KBM-7 (cell line): ENCODE measurements around the gene SLC6A17.
A peak's percentile ranks its signal among the peaks of the same experiment; 100 is the strongest.

ENCODE experiments used
- DNase-seq: peaks from one replicate; pipeline ENCODE4 v3.0.0-alpha.2; 2015
- in situ Hi-C: fragments of 300-500 bp; cut with MboI; formaldehyde crosslinking; loops from 2 replicates; pipeline ENCODE4 v1.14.3; 2020; ENCODE audit warnings: low sequenced_read_pairs, low pct_unique_long_range_greater_than_20kb, mixed read lengths

The SLC6A17 gene

DNA sequence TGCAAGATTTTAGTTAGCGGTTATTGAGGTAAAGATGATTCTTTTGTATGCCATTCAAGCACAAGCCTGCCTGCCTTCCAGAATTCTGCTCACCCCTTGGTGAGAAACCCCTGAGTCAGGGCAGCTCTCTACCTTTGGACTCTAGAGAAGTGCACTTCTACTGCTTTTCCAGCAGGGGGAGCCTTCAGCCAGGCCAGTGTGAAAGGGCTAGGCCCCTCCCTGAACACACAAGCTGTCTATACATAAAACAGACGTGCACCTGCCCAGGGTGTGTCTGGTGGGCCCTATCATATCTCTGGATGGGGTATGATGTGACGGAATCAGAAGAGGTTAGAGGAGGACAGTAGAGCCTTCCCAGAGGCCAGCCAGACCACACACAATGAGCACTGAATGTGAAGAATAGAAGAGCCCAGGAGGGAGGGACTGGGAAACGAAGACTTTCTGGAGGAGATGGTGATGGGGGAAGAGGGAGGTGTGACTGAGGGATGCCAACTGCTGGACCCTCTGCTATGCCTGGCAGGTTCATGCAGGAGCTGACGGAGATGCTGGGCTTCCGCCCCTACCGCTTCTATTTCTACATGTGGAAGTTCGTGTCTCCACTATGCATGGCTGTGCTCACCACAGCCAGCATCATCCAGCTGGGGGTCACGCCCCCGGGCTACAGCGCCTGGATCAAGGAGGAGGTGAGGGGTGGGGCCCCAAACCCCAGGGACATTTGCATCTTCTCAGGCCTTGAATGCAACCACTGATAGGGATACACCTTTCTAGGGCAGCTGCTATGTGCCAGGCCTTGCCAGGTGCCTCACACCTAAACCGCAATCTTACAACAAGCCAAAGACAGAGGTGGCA lies 46.8 kb downstream of the SLC6A17 start:
- in situ Hi-C loops: loop anchor here (25.0 kb wide), 1 partner anchor 265 kb away; the partner anchor contains the start of gene PROK1

DNA sequence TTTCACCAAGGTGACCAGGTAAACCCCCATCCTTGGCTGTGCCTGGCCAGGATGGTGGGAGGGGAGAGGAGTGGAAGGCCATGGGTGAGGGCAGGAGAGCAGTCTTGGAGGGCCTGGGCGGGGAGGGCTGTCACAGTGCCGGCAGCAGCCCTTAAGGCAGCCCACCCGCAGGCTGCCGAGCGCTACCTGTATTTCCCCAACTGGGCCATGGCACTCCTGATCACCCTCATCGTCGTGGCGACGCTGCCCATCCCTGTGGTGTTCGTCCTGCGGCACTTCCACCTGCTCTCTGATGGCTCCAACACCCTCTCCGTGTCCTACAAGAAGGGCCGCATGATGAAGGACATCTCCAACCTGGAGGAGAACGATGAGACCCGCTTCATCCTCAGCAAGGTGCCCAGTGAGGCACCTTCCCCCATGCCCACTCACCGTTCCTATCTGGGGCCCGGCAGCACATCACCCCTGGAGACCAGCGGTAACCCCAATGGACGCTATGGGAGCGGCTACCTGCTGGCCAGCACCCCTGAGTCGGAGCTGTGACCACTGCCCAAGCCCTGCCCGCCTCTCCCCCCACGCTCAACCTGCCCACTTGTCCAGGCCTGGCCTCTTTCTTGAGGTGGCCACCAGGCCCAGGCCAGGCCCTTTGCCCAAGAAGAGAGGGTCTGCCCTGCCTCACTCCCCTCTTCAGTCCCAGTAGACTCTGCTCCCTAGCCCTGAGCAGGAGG lies 47.8 kb downstream of the SLC6A17 start:
- in situ Hi-C loops: loop anchor here (25.0 kb wide), 1 partner anchor 264 kb away; the partner anchor contains the start of gene PROK1
- DNase-seq: no peak

More for the DNA sequence above, 46.8 kb downstream of the SLC6A17 start:
- peak; percentile 58 for DNase-seq

- in situ Hi-C loops: loop anchor here (25.0 kb wide), 1 partner anchor 264 kb away; the partner anchor contains the start of gene PROK1
- no peak for DNase-seq
Observed at GRCh38 chr1:110198746-110199145, 48.5 kb downstream of the SLC6A17 start.

DNA sequence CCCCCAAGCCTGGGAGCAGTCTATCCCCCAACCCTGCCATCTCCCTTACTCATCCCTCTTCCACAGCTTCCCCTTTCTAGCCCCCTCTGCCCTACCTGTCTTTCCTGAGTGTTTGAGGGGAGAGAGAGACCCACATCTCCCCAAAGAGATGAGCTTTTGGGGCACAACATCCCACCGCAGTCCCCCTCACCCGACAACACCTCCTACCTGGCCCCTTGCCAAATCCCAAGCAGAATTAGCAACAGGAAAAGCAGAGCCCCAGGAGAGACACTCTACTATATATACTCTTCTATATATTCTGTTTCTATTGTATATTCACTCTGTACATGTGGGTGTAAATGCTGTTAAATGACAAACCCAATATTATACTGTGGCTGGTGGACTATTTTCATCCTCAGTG lies 49.9 kb downstream of the SLC6A17 start:
- in situ Hi-C loops: loop anchor here (25.0 kb wide), 1 partner anchor 112 kb away; no protein-coding TSS in a partner anchor

DNA sequence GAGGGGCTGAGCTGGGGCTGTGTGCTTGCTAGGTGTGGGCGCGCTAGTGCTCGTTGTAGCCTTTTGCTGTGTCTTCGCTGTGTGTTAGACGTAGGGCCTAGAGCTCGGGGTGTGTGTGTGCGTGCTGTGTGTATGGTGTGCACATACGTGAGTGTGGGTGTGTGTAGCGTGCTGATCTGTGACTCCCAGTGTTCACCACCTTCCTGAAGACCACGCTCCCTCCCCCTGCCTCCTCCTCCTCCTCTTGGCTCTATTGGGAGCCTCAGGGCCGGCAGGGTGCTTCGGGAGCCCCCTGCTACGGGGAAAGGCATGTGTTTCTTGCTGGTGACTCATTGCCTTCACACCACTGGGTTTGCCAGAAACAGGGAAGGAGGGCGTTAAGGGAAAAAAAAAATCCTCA lies 50.4 kb downstream of the SLC6A17 start:
- DNase-seq: no peak
- in situ Hi-C loops: loop anchor here (25.0 kb wide), 1 partner anchor 112 kb away; no protein-coding TSS in a partner anchor

More for the DNA sequence above, 49.9 kb downstream of the SLC6A17 start:
- DNase-seq: no peak

- in situ Hi-C loops: loop anchor here (25.0 kb wide), 1 partner anchor 111 kb away; no protein-coding TSS in a partner anchor
- no peak for DNase-seq
Observed at GRCh38 chr1:110201157-110201825, 51.0 kb downstream of the SLC6A17 start.

- DNase-seq: peak; percentile 86
- in situ Hi-C loops: loop anchor here (25.0 kb wide), 1 partner anchor 109 kb away; no protein-coding TSS in a partner anchor
Observed at GRCh38 chr1:110203021-110203661, 52.8 kb downstream of the SLC6A17 start.

DNA sequence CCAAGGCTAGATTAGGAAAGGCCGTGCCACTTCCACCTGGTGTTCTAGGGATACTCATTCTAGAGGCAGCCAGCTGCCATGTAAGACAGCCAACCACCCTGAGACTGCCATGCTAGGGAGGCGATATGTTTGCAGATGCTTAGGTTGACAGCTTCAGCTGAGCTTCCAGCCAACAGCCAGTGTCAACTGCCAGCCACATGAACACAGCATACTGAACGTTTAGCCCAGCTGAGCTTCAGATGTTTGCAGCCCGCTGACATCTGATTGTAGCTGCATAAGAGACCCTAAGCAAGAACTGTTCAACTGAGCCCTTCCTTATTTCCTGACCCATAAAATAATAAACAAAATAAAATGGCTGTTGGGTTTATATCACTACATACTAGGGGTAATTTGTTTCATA lies 54.9 kb downstream of the SLC6A17 start:
- DNase-seq: no peak
- in situ Hi-C loops: loop anchor here (25.0 kb wide), 1 partner anchor 107 kb away; no protein-coding TSS in a partner anchor

GRCh38 chr1:110205591-110206155 lies 55.4 kb downstream of the SLC6A17 start:
- DNase-seq: no peak
- in situ Hi-C loops: loop anchor here (25.0 kb wide), 1 partner anchor 107 kb away; no protein-coding TSS in a partner anchor

- DNase-seq: no peak
- in situ Hi-C loops: loop anchor here (25.0 kb wide), 1 partner anchor 106 kb away; no protein-coding TSS in a partner anchor
Observed at GRCh38 chr1:110206261-110206920, 56.1 kb downstream of the SLC6A17 start.

DNA sequence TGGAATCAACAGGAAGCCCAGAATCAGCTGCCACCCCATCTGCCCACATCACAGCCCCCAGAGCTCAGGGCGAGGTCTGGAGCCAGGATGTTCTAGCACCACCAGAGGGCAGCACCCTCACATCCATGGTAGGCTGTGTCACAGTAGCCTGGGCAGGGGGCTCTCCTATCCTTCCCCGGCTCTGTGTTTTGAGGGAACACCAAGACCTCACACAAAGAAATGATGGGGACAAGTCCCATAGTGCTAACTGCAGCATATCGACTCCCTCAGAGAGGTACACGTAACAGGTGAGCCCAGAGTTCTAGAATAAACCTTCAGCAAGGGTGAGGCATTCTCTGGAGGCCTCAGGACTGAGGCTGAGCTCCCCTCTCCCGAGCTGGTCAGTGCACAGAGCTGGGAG lies 57.5 kb downstream of the SLC6A17 start:
- in situ Hi-C loops: loop anchor here (25.0 kb wide), 1 partner anchor 104 kb away; no protein-coding TSS in a partner anchor
- peak; percentile 68 for DNase-seq

- peak; percentile 9 for DNase-seq
- in situ Hi-C loops: loop anchor here (25.0 kb wide), 1 partner anchor 103 kb away; no protein-coding TSS in a partner anchor
Observed at GRCh38 chr1:110208916-110209645, 58.8 kb downstream of the SLC6A17 start.

DNA sequence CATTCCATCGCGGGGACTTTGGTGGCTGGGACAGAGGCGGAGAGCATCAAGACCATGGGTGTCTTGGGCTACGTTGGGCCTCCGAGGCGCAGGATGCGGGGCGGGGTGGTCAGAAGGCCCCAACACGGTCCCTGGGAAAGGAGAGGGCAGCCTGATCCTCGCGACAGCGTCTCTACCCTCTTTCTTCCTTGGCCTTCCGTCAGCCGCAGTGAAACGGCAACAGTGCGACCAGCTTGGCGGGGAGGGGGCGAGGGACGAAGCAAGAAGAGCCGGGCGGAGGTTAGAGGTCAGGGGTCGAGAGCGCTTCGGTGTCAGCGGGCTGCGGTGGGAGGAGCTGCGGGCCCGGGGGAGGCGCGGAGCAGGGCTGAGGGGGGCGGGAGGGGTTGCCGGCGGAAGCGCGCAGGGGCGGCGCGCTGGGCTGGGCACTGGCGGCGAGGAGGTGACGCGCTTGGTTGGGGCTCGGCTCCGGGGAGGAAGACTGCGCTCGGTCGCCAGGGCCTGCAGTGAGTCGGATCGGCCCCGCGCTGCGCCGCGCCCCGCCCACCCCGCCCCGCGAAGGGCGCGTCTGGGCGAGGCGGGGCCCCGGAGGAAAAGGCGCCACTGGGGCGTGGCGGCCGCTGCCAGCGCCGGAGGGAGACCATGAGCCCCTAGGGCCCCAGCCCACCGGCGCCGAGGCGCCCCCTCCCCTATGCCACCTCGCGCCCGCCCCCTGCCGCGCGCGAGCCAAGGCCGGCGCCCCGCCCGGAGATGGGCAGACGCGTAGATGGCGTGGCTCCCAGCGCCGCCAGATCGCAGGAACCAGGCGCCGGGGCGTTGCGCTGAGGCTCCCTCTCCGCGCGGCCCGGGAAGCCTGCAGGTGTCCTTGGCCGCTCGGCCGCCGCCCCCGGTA lies 59.7 kb downstream of the SLC6A17 start, which contains the start of gene KCNC4:
Gene KCNC4, plus strand, starts transcription at position 600 of the 889 bp plus-strand sequence. CDS start 1,186 bp downstream, outside the sequence.
- in situ Hi-C loops: loop anchor here (25.0 kb wide), 1 partner anchor 102 kb away; no protein-coding TSS in a partner anchor
- DNase-seq: peak; percentile 90

- in situ Hi-C loops: loop anchor here (25.0 kb wide), 1 partner anchor 101 kb away; no protein-coding TSS in a partner anchor
- DNase-seq: peak; percentile 88
Observed at GRCh38 chr1:110210604-110211495, 60.6 kb downstream of the SLC6A17 start.
